ENCODE measurements around the gene FLNA.

The FLNA gene

GRCh38 chrX:154333837-154334271, 40.6 kb downstream of the FLNA start:
- DNase-seq: no peak

GRCh38 chrX:154333116-154333515, 41.3 kb downstream of the FLNA start:
- no peak for DNase-seq

- no peak for DNase-seq
Measured at GRCh38 chrX:154332561-154332960, 41.9 kb downstream of the FLNA start.

GRCh38 chrX:154329294-154329693, 45.1 kb downstream of the FLNA start:
- DNase-seq: no peak

- no peak for DNase-seq
Measured at GRCh38 chrX:154328646-154329045, 45.8 kb downstream of the FLNA start.

- DNase-seq: peak in 1 of 2 experiments; percentile 28
Measured at GRCh38 chrX:154327038-154327820, 47.2 kb downstream of the FLNA start.

GRCh38 chrX:154325541-154325940, 48.9 kb downstream of the FLNA start:
- DNase-seq: no peak

GRCh38 chrX:154323537-154323936, 50.9 kb downstream of the FLNA start:
- no peak for DNase-seq

- DNase-seq: no peak
Measured at GRCh38 chrX:154322890-154323289, 51.5 kb downstream of the FLNA start.

GRCh38 chrX:154321594-154321993, 52.8 kb downstream of the FLNA start:
- peak in 1 of 2 experiments; percentile 25 for DNase-seq

GRCh38 chrX:154321152-154321551, 53.3 kb downstream of the FLNA start:
- no peak for DNase-seq

GRCh38 chrX:154320406-154320805, 54.0 kb downstream of the FLNA start:
- DNase-seq: no peak

GRCh38 chrX:154317391-154317995, 56.9 kb downstream of the FLNA start:
- DNase-seq: no peak

- no peak for DNase-seq
Measured at GRCh38 chrX:154315416-154315815, 59.0 kb downstream of the FLNA start.

- peak; percentile 33 to 44 for DNase-seq
Measured at GRCh38 chrX:154313147-154313546, 61.3 kb downstream of the FLNA start.

GRCh38 chrX:154312116-154312515, 62.3 kb downstream of the FLNA start:
- DNase-seq: no peak

- DNase-seq: no peak
Measured at GRCh38 chrX:154310616-154311536, 63.6 kb downstream of the FLNA start.

- no peak for DNase-seq
Measured at GRCh38 chrX:154309041-154309775, 65.2 kb downstream of the FLNA start.

GRCh38 chrX:154308108-154308946, 66.1 kb downstream of the FLNA start:
- peak; percentile 87 to 88 for DNase-seq

- DNase-seq: no peak
Measured at GRCh38 chrX:154307202-154307601, 67.2 kb downstream of the FLNA start.

- no peak for DNase-seq
Measured at GRCh38 chrX:154305541-154306205, 68.8 kb downstream of the FLNA start.
